Adrenal gland (tissue), 5 donors: ENCODE data around the gene ACHE.

Experiments
- POLR2A ChIP-seq, 2 donors: fragments of 450-650 bp; IDR thresholded peaks; one replicate each; pipeline ENCODE4 v1.6.1; 2017; ENCODE audit warnings: antibody characterized with exemption in 2 of 2, mild to moderate bottlenecking in 2 of 2, moderate library complexity in 1 of 2
- TF ChIP-seq, protein P1 (sequence below), 6 experiments: fragments of 450-650 bp in 4 of 6; fragments of 200-600 bp in 2 of 6; sonication (generic) in 1 of 6; IDR thresholded peaks; 1 replicate in 5 of 6; 2 replicates in 1 of 6; pipeline versions ENCODE4 v1.5.1 to v1.8.0; 2016 to 2021; ENCODE audit warnings: antibody characterized with exemption in 6 of 6, mild to moderate bottlenecking in 2 of 6, moderate library complexity in 1 of 6
- donor health status: DM: no; HTN: no; CAD: no.

DNA sequence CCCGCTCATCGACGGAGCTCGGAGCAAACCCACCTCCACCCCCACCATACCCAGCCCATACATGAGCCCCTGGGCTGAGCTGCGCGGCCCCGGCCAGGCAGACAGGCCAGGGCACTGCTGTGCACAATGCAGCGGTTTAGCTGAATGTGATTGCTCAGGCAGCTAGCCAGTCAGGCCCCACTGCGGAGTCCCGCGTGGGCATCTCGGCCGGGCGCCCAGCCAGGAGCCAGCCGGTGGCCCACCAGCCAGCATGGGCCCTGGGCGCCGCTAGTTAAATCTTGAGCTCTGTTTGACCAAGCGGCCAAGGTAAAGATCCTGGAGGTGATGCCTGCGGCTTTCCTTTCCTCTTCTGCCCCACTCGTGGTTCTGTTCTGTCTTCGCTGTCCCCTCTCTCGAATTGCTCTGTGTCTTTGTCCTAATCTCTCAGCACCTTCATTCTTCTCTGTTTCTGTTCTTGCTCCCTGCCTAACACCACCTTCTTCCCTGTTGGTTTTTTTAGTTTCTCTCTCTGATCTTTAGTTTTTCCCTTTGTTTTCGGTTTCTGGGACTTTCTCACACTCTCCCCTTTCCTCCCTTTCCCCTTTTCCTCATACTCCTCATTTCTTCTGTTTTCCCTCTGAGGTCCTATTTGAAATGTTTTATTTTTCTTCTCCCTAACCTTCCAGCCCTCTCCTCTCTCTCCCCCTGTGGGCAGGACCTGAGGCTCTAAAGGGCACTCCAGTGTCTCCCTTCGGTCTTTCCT, 12.7 kb downstream of the ACHE start:
- TF ChIP-seq, protein P1, sequence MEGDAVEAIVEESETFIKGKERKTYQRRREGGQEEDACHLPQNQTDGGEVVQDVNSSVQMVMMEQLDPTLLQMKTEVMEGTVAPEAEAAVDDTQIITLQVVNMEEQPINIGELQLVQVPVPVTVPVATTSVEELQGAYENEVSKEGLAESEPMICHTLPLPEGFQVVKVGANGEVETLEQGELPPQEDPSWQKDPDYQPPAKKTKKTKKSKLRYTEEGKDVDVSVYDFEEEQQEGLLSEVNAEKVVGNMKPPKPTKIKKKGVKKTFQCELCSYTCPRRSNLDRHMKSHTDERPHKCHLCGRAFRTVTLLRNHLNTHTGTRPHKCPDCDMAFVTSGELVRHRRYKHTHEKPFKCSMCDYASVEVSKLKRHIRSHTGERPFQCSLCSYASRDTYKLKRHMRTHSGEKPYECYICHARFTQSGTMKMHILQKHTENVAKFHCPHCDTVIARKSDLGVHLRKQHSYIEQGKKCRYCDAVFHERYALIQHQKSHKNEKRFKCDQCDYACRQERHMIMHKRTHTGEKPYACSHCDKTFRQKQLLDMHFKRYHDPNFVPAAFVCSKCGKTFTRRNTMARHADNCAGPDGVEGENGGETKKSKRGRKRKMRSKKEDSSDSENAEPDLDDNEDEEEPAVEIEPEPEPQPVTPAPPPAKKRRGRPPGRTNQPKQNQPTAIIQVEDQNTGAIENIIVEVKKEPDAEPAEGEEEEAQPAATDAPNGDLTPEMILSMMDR (IDR thresholded peaks at IDR 0.05), result no peak
- TF ChIP-seq POLR2A (IDR thresholded peaks at IDR 0.05), result no peak
